ENCODE measurements around the gene TNK1.
A peak's percentile ranks its signal among the peaks of the same experiment; 100 is the strongest.

TNK1 gene

DNA sequence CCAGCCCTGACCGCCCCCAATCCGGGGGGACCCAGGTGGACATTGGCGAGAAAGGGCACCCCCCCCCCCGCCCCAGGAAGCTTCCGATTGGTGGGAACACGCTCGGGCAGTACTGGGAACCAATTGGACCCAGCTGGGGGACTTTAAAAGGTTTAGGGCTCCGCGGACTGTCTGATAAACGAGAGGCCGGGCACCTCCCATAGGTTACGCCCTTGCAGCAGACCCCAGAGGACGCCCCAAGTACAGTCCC lies 22.8 kb downstream of the TNK1 start:
- peaks cover 8% of the 10 kb centered on the region for H3K36me3 Mint-ChIP-seq (ENCODE audit: low read depth)
- TF ChIP-seq, protein P1, sequence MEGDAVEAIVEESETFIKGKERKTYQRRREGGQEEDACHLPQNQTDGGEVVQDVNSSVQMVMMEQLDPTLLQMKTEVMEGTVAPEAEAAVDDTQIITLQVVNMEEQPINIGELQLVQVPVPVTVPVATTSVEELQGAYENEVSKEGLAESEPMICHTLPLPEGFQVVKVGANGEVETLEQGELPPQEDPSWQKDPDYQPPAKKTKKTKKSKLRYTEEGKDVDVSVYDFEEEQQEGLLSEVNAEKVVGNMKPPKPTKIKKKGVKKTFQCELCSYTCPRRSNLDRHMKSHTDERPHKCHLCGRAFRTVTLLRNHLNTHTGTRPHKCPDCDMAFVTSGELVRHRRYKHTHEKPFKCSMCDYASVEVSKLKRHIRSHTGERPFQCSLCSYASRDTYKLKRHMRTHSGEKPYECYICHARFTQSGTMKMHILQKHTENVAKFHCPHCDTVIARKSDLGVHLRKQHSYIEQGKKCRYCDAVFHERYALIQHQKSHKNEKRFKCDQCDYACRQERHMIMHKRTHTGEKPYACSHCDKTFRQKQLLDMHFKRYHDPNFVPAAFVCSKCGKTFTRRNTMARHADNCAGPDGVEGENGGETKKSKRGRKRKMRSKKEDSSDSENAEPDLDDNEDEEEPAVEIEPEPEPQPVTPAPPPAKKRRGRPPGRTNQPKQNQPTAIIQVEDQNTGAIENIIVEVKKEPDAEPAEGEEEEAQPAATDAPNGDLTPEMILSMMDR (IDR thresholded peaks at IDR 0.05; ENCODE audit: unreplicated experiment in 3 of 3), result no peak
- peak overlapping the region; percentile 73 to 95 (median 95) for H3K27ac Mint-ChIP-seq
- no peaks in the 10 kb centered on the region for H3K9me3 Mint-ChIP-seq
- peaks cover 13% of the 10 kb centered on the region for H3K4me1 Mint-ChIP-seq
- H3K4me3 Mint-ChIP-seq, result peak overlapping the region; percentile 90 to 96 (median 94)
- peaks cover 6% of the 10 kb centered on the region for H3K27me3 Mint-ChIP-seq (ENCODE audit: low read depth)

DNA sequence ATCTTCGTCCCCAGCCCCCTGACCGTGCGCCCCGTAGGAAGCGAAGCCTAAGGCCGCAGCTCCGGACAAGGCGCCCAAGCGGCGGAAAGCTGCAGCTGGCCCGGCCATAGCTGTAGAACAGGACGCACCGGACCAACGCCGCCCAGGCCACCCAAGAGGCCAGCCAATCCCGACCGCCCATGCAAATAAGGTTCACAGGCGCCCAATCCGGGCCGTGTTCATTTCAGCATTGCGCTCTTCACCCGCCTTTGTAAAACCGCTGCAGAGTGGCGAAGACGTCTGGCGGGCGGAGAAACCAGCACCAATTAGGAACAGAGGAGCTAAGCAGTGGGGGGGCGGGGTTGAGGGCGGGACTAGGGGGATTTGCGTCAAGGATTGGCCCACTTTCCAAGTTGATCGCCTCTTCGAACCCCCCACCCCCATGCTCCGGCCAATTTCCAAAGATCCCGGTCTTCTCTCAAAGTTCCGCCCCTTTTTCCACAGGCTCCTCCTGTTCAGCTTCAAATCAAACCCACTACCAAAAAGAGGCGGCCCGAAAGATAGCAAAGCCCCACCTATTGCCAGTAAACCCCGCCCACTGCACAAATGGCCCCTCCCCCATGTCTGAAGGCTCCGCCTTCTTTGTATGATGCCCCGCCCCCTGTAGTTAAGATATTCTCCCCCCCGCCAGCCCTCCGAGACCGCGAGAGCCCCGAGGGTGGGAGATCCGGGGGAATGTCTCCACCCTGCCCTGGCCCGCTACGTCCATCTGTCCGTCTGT lies 23.3 kb downstream of the TNK1 start, which contains the start of gene TMEM256:
Gene TMEM256 (minus strand): TSS at position 121 of the 760 bp plus-strand sequence. CDS start 13 bp downstream, at position 108.
- Mint-ChIP-seq H3K9me3 (no peaks in the 10 kb centered on the region), H3K27ac (peak within 1 kb of the TSS; percentile 73 to 95 (median 95)), H3K4me3 (peak within 1 kb of the TSS; percentile 90 to 96 (median 94)), H3K27me3 (ENCODE audit: low read depth) (peaks cover 6% of the 10 kb centered on the region), H3K4me1 (peaks cover 15% of the 10 kb centered on the region), H3K36me3 (ENCODE audit: low read depth) (peaks cover 11% of the 10 kb centered on the region)
- TF ChIP-seq, protein P1 (IDR thresholded peaks at IDR 0.05; ENCODE audit: unreplicated experiment in 3 of 3), result no peak

DNA sequence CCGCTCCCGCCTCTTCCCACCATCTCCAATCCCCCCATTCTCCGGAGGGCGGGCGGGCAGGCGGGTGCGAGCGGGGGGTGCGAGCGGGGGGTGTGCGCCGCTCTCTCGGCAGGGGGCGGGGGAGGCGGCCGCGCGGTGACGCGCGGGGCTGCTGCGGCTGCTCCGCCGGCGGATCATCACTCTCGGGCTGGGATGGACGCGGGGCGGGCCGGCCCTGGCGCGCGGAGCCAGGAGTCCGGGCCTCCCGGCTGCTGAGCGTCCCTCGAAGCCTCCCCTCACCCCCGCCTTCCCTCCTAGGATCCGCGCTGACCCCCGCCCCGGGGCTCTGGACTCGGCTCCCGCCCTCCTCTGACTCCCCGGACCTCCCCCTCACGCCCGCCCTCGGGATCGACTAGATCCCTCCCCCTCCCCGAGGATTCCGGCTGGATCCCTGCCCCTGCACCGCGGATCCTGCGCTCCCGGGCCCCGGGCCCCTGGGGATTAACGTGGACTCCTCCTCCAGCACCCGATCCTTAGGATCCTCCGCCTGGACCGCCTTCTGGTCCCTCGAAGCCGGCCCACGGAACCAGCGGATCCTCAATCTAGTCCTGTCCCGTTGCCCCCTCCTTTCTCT lies 24.0 kb downstream of the TNK1 start:
- H3K27me3 Mint-ChIP-seq (ENCODE audit: low read depth), result peaks cover 6% of the 10 kb centered on the region
- H3K4me3 Mint-ChIP-seq, result peak overlapping the region; percentile 90 to 96 (median 94)
- H3K9me3 Mint-ChIP-seq, result no peaks in the 10 kb centered on the region
- peaks cover 14% of the 10 kb centered on the region for H3K36me3 Mint-ChIP-seq (ENCODE audit: low read depth)
- TF ChIP-seq, protein P1 (IDR thresholded peaks at IDR 0.05; ENCODE audit: unreplicated experiment in 3 of 3), result no peak
- H3K27ac Mint-ChIP-seq, result peak overlapping the region; percentile 73 to 95 (median 95)
- peaks cover 19% of the 10 kb centered on the region for H3K4me1 Mint-ChIP-seq

DNA sequence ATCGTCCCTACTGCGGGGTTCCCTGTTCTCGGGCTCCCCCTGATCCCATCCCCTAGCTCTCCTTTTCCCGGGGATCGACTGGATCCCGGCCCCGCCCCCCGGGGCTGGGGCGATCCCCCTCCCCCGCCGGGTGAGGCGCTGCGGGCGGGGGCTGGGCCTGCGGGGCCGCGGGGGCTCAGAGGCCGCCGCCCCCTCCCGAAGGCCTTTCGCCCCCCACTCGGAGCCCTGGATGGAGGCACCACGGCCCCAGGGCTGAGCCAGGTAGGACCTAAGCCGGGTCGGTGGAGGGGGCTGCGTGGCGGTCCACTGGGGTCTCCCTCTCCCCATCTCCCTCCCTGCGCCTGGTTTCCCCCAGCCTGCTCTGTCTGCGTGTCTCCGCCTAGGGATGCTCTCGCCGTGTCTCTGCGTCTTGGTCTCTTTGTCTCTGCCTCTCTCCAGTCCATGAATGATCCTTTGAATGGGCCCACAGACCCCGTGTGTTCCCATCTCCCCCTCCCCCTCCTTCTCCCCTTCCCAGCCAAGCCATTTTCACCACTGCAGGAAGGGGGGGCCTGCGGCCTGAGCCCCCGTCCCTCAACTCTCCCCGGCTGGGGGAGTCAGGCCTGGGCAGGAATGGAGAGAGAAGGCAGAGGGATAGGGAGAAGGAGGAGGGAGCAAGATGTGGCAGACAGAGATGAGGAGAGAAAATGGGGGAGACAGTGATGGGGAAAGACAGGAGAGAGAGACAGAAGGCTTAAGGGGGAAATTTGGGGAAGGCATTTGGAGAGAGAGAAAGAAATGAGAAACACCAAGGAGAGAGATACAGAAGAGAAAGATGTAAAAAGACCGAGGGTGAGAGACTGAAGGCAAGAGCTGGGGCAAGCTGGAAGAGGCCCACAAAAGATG lies 24.7 kb downstream of the TNK1 start:
- Mint-ChIP-seq H3K36me3 (ENCODE audit: low read depth) (peaks cover 22% of the 10 kb centered on the region), H3K4me3 (peak overlapping the region; percentile 93 to 97 (median 94)), H3K27me3 (ENCODE audit: low read depth) (peaks cover 6% of the 10 kb centered on the region), H3K27ac (peak overlapping the region; percentile 48 to 95 (median 91)), H3K4me1 (peaks cover 19% of the 10 kb centered on the region), H3K9me3 (no peaks in the 10 kb centered on the region)
- TF ChIP-seq, protein P1 (IDR thresholded peaks at IDR 0.05; ENCODE audit: unreplicated experiment in 3 of 3), result no peak

DNA sequence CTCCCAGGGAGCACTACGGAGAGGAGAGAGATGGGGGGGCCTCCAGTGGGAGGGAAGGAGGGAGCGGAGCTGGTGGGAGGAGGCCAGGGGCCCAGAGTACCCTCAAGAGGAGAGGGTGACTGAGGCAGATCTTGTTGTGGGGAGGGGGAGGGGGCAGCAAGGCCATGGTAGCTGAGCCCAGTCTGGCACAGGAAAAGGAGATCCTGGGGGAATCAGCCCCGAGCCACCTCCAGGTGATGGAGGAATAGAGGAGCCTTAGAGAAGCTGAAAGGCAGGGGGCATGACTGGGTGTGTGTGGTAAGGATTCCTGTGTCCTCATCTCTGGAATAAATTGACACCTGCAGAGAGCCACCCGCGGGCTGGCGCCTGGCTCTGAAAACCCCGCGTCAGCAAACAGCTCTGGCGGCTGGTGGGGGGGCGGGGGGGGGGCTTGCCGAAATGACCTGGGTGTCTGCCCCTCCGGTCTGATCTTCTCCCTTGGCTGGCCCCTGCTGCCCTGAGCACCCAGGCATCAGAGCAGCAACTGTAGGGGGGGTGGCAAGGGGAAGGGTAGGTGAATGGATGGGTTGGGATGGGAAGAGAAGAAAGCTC lies 25.4 kb downstream of the TNK1 start:
- H3K27me3 Mint-ChIP-seq (ENCODE audit: low read depth), result peaks cover 6% of the 10 kb centered on the region
- H3K27ac Mint-ChIP-seq, result peak overlapping the region; percentile 48 to 95 (median 91)
- no peaks in the 10 kb centered on the region for H3K9me3 Mint-ChIP-seq
- peaks cover 25% of the 10 kb centered on the region for H3K36me3 Mint-ChIP-seq (ENCODE audit: low read depth)
- TF ChIP-seq, protein P1 (IDR thresholded peaks at IDR 0.05; ENCODE audit: unreplicated experiment in 3 of 3), result no peak
- peak overlapping the region; percentile 93 to 97 (median 94) for H3K4me3 Mint-ChIP-seq
- peaks cover 19% of the 10 kb centered on the region for H3K4me1 Mint-ChIP-seq
